KOPT-K1 (cell line): Measurements from ENCODE around the gene TANGO2.

Source experiments
- H3K27ac ChIP-seq: fragments of 200-600 bp; sonication (generic); 2 replicates; pipeline ENCODE4 v1.5.1; 2016; ENCODE audit warnings: antibody characterized with exemption, mild to moderate bottlenecking, low read depth, low read length; ENCODE audit not compliant: poor library complexity, severe bottlenecking
- H3K36me3 ChIP-seq: fragments of 200-600 bp; sonication (generic); 2 replicates; pipeline ENCODE4 v1.5.1; 2017; ENCODE audit warnings: antibody characterized with exemption, mild to moderate bottlenecking, low read length, moderate library complexity; ENCODE audit not compliant: insufficient read depth
- H3K9me3 ChIP-seq: fragments of 200-600 bp; sonication (generic); 2 replicates; pipeline ENCODE4 v1.5.1; 2017; ENCODE audit warnings: antibody characterized with exemption, low read length, mild to moderate bottlenecking; ENCODE audit not compliant: insufficient read depth, poor library complexity, severe bottlenecking

The TANGO2 gene

GRCh38 chr22:19998991-19999820, 21.7 kb upstream of the TANGO2 start:
- Histone ChIP-seq H3K27ac (no peak overlapping the region), H3K36me3 (no peaks in the 10 kb centered on the region), H3K9me3 (peaks cover 19% of the 10 kb centered on the region)

DNA sequence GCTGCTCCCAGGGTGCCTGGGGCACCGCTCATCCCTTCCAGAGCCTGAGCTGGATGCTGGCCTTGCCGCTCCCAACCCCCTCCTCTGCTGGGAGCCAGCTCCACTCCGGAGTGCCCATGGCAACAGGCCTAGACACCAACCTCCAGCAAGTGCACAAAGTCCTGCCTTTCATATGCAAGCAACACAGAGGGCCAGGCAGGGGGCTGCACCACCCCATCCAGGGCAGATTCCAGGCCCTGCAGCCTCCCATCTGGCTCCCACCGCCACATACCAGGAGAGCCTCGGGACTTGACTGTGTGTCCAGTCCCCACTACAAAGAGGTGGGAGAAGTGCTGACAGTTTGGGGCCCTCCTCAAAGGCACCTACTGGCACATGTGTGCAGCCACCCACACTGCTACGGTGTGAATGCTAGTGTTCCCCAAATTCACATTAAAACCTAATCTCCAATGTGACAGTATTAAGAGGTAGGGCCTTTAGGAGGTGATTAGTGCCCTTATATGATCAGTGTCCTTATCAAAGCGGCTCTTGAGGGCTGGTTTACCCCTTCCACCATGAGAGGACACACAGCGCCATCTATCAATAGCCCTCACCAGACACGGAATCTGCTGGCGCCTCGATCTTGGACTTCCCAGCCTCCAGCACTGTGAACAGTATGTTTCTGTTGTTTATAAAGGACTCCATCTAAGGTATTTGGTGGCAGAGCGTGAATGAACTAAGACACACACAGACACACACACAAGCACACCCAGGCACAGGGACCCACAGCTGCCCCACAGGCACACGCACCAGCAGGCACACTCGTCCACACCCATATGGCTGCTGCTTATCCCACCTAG, 20.4 kb upstream of the TANGO2 start:
- Histone ChIP-seq H3K9me3 (peaks cover 28% of the 10 kb centered on the region), H3K27ac (no peak overlapping the region), H3K36me3 (no peaks in the 10 kb centered on the region)

DNA sequence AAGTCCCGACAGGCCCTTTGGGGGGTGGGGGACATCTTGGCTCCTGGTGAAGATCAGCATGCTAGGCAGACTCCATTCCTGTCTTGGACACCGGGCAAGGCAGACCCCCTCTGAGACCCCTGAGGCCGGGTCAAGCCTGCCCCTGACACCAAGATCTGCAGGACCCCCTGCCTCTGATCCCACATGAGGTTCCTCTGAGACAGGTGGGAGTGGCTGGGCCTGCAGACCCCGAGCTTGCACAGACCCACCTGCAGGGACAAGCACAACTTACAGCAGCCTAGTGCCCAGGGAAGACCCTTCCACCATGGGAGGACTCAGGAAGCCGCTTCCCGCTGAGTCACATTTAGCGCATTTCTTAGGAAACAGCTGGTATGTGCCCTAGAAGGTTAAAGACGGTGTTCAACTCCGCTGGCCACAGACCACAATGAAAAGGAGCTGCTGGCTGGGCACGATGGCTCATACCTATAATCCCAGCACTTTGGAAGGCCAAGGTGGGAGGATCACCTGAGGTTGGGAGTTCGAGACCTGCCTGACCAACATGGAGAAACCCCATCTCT, 19.8 kb upstream of the TANGO2 start:
- no peak overlapping the region for H3K27ac ChIP-seq
- peaks cover 28% of the 10 kb centered on the region for H3K9me3 ChIP-seq
- no peaks in the 10 kb centered on the region for H3K36me3 ChIP-seq

DNA sequence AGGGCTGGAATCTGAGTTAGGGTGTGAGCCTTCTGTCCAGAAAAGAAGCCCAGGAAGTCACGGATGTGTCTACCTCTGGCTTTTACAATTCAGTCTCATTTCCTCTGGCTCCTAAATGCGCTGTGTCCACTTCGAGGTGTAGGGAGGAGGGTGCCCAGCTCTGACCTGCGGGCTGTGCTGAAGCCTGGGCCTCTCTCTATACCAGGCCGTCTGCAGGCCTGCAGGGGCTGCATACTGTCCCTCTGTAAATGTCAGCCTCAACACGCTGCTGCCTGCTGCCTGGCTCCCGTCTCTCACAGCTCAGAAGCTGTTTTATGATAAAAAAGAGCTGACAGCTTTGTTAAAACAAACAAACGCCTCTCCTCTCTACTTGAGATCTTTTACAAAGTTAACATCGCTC, 18.8 kb upstream of the TANGO2 start:
- Histone ChIP-seq H3K36me3 (no peaks in the 10 kb centered on the region), H3K27ac (no peak overlapping the region), H3K9me3 (peaks cover 28% of the 10 kb centered on the region)

DNA sequence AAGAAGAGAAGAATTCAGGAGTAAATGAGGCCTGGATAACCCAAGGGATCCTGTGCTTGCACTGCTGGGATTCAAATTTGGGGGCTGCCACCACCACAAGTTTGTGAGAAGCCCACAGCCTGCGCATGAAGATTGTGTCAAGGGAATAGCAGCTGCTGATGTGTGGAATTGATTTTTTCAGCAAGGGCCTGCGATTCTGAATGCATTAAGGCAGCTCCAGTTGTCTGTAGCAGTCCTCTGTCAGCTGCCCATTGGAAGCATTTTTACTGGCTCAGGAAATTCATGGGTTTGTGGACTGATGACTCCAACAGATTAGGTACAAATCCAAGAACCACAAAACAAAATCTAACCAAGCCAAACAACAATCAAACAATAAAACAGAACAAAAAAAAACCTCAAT, 18.3 kb upstream of the TANGO2 start:
- H3K27ac ChIP-seq, result no peak overlapping the region
- H3K9me3 ChIP-seq, result peaks cover 28% of the 10 kb centered on the region
- H3K36me3 ChIP-seq, result no peaks in the 10 kb centered on the region

DNA sequence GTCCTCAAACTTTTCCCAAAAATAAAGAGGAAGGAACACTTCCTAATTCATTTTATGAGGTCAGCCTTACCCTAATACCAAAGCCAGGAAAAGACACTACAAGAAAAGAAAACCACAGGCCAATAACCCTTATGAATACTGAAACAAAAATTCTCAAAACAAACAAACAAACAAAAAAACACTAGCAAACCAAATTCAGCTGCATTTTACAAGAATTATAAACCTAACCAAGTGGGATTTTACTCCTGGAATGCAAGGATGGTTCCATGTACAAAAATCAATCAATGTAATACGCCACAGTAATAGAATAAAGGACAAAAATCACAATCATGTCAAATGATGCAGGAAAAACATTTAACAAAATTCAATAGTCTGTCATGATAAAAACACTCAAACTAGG, 17.6 kb upstream of the TANGO2 start:
- no peak overlapping the region for H3K27ac ChIP-seq

GRCh38 chr22:20004464-20004863, 16.4 kb upstream of the TANGO2 start:
- peaks cover 28% of the 10 kb centered on the region for H3K9me3 ChIP-seq
- H3K36me3 ChIP-seq, result no peaks in the 10 kb centered on the region
- H3K27ac ChIP-seq, result no peak overlapping the region

More for the DNA sequence above, 17.6 kb upstream of the TANGO2 start:
- no peaks in the 10 kb centered on the region for H3K36me3 ChIP-seq
- H3K9me3 ChIP-seq, result peaks cover 28% of the 10 kb centered on the region

GRCh38 chr22:20008221-20008995, 12.5 kb upstream of the TANGO2 start:
- H3K27ac ChIP-seq, result no peak overlapping the region
- H3K9me3 ChIP-seq, result peaks cover 16% of the 10 kb centered on the region
- H3K36me3 ChIP-seq, result no peaks in the 10 kb centered on the region

DNA sequence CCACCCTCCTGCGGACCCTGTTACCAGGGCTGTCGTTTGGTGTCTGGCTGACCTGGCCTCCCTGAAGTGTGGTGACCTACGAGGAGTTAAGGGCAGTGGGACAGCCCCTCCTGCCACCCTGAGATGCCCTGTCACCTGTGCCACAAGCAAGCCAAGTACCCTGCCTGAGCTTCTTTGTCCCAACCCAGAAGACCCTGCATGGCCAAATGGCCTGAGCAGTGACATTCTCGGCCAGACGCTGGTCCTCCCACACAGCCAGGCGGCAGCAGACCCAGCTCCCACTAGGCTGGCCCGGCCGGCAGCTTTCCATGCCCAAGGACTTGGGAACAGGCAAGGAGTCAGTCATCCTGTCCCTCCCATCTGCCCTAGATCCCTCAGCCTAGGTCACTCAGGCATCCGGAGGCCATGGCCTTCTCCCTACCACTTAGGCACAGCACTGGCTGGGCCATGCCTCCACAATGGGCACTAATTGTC, 11.9 kb upstream of the TANGO2 start:
- H3K36me3 ChIP-seq, result no peaks in the 10 kb centered on the region
- peaks cover 11% of the 10 kb centered on the region for H3K9me3 ChIP-seq
- no peak overlapping the region for H3K27ac ChIP-seq

GRCh38 chr22:20009582-20010306, 11.2 kb upstream of the TANGO2 start:
- Histone ChIP-seq H3K36me3 (no peaks in the 10 kb centered on the region), H3K27ac (no peak overlapping the region), H3K9me3 (peaks cover 4% of the 10 kb centered on the region)

DNA sequence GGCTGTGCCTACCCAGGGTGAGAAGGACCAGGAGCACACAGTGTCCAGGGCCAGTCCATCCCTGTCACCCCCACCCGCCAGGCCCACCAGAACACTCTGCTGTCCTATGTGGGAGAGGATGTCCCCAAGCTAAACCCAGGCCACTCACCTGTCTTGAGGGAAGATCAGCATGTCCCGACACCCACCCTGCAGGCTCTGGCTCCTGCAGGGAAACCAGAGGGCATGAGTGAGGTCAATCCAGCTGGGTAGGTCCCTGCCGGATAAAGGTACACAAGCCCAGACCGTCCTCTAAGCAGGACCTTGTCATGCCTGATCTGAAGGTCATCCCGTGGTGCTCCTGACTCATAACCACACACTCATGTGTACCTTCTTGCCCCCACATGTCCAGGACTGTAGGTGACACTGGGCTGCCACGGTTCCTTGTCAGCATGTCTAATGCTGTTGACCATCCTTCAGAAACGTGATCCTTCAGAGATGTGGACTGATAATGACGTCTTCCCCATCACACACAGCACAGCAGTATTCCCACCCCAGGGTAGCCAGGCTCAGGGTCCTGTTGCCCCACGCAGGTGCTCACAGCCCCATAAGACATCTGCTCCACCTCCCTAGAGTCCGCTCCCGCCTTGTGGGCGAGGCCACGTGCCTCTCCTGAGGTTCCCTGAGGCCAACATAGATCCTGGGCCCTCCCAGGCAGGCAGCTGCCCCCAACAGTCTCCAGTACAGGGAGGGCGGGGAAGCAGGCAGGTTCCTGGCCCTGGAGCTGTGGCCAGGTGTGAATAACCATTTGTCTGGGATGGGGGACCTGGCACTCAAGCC, 10.4 kb upstream of the TANGO2 start:
- Histone ChIP-seq H3K9me3 (no peaks in the 10 kb centered on the region), H3K27ac (no peak overlapping the region), H3K36me3 (no peaks in the 10 kb centered on the region)

GRCh38 chr22:20011123-20011992, 9.6 kb upstream of the TANGO2 start:
- no peaks in the 10 kb centered on the region for H3K36me3 ChIP-seq
- no peak overlapping the region for H3K27ac ChIP-seq
- H3K9me3 ChIP-seq, result no peaks in the 10 kb centered on the region
